Activated effector memory CD4-positive, alpha-beta T cell treated with anti-CD3 and anti-CD28 coated beads, Interleukin-2, amount 50 U/mL, for 16 hours (primary cell): ENCODE data around the gene CNFN.

Experiments used
- DNase-seq: peaks from one replicate; pipeline ENCODE4 v3.0.0-alpha.2; 2020

The CNFN gene

DNA sequence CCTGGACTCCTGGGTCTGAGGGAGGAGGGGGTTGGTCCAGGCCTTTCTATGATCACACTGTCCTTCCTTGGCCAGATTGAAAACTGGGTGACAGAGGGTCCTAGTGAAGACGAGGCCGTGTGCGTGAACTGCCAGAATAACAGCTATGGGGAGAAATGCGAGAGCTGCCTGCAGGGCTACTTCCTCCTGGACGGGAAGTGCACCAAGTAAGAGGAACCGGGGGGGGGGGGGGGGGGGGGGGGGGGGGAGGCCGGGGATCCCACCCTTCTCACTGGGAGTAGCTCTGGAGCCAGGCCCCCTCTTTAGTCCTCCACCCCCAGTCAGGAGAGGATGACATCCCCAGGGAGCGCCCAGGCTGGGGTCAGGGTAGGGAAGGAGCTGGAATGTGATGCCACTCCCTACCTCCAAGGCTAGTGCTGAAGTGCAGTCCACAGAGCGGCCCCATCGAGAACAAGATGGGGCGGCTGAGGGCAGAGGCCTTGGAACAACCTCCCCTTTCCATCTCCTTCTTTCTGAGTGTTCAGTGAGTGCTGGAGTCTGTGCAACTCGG is 19.4 kb downstream of the CNFN start:
- DNase-seq, result no peak

DNA sequence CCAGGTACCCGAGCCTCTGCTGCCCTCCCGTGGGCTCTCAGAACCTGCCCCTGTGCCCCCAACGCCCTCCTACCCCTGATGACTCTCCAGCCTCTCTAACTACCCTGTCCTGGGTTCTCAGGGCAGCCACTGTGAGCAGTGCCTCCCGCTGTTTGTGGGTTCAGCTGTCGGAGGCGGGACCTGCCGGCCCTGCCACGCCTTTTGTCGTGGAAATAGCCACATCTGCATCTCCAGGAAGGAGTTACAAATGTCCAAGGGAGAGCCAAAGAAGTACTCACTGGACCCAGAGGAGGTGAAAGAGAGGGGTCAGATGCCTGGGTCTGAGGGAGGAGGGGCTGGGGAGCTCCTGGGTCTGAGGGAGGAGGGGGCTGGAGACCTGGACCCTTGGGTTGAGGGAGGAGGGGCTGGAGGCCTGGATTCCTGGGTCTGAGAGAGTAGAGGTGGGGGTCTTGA is 20.0 kb downstream of the CNFN start:
- DNase-seq, result no peak

DNA sequence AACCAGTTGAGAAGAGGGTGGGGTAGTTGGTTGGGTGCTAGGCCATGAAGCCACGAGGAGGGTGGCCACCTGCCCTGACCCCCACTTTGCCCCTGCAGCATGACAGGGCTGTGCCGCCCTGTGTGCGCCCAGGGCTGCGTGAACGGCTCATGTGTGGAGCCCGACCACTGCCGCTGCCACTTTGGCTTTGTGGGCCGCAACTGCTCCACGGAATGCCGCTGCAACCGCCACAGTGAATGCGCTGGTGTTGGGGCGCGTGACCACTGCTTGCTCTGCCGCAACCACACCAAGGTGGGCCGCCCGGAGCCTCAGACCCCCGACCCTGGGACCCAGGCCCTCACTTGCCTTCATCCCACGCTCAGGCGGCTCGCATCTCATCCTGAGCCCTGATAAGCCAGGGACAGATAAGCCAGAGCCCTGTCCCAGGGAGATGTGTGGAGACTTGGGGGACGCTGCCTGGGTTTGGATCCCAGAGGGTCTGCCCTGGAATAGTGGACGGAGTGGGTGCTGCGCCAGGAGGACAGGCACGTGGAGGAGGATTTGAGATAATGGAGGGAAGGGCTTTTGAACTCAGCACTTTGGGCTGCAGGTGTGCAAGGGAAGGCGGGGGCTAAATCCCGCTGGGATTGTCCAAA is 20.5 kb downstream of the CNFN start:
- no peak for DNase-seq

DNA sequence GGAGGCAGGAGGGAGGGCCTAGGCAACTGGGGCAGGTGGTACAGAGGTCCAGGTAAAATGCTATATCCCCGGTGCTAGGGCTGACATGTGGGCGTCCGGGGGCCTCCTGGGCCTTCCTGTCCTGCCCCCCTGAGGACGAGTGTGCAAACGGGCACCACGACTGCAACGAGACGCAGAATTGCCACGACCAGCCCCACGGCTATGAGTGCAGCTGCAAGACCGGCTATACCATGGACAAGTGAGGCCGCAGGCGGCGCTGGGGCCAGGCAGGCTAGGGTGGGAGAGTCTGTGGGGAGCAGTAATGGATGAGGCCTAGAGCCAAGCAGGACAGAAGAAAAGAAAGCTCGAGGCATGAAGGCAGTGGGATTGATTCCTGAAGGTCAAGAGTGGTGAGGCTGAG is 21.3 kb downstream of the CNFN start:
- DNase-seq, result no peak

DNA sequence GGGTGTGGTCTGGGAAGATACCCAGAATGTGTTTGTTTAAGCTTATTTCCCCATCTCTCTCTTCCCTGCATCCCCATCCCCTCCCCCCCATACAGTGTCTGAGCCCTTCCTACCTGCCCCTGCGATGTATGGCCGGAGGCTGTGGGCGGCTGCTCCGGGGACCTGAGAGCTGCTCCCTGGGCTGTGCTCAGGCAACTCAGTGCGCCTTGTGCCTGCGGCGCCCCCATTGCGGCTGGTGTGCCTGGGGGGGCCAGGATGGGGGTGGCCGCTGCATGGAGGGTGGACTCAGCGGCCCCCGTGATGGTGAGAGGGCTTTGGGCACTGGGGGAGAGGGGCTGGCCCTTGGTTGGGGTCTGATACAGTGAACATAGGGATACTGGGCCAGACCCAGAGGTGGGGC is 21.7 kb downstream of the CNFN start:
- no peak for DNase-seq

DNA sequence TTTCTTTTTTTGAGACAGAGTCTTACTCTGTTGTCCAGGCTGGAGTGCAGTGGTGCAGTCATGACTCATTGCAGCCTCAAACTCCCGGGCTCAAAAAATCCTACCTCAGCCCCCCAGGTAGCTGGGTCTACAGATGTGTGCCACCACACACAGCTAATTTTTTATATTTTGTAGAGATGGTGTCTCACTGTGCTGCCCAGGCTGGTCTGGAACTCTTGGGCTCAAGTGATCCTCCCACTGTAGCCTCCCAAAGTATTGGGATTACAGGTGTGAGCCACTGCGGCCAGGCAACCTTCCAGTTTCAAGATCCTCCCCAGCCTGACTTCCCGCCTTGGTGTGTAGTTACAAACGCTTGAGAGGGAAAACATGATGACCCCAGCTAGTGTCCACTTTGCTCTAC is 22.2 kb downstream of the CNFN start:
- no peak for DNase-seq

DNA sequence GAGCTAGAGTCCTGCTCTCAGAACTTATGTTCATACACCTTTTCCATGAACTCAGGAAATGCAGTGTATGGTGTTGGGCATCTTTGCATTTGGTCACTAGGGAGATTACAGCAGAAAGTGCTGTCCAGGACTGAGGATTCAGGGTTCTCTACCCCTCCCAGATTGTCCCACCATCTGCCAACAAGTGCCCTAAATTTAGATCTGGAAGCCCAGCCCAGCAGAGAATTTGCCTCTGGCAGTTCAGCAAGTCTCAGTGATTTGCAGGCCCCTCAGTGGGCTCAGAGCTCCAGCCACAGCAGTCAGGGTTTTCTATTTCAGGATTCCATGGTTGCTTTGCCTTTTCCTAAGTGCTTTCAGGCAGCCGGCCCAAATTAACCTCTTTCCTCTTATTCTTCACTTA is 23.4 kb downstream of the CNFN start:
- DNase-seq, result no peak

DNA sequence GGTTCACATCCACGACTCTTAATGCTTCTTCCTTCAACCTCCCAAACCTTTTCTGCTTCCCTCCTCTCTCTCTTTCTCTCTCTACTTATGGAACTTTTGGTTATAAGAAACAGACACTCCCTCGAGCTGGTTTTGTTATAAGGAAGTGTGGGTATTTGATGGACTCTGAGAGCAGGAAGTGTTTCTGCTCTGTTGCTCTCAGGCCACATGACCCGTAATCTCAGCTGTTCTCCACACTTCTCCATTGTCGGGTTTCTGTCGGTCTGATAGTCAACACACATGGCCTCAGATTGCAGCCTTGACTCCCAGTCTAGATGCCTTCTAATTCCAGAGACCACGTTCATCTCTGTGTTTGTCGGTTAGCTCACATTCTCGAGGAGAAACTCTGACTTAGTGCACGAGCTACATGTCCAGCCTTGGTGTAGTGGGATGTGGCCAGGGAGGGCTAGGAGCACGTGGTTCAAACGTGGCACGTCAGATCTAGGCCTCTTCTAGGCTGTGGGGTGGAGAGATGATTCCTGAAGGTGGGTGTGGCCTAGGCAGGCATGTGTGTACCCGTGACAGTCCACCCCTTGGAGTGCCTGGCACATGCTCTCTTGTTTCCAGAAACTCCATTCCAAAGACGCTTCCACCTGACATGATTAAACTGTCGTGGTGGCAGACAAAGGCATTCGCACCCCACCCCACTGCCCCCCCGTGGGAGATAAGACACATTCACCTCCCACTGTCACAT is 26.3 kb downstream of the CNFN start:
- no peak for DNase-seq

DNA sequence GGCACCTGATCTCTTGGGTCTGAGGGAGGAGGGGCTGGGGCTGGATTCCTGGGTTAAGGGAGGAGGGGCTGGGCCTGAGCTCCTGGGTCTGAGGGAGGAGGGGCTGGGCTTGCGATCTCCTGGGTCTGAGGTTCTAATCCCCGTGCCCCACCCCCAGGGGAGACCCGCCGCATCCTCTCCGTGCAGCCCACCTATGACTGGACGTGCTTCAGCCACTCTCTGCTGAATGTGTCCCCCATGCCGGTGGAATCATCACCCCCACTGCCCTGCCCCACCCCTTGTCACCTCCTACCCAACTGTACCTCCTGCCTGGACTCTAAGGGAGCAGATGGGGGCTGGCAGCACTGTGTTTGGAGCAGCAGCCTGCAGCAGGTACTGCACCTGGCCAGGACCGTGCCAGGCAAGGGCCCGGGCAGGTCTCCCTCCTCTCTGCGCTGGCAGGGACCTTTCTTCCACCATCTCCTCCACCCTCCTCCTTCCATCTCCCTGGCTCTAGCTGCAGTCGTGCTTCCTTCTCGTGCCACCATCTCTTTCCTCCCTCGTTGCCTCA is 27.1 kb downstream of the CNFN start:
- no peak for DNase-seq

DNA sequence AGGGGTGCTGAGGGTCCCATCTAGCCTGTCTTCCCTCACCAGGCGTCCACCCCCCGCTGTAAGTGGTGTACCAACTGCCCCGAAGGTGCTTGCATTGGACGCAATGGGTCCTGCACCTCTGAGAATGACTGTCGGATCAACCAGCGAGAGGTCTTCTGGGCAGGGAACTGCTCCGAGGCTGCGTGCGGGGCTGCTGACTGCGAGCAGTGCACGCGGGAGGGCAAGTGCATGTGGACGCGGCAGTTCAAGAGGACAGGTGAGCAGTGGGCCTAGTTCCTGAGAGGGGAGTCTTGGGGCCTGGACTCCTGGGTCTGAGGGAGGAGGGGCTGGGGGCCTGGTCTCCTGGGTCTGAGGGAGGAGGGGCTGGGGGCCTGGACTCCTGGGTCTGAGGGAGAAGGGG is 27.8 kb downstream of the CNFN start:
- DNase-seq, result no peak

DNA sequence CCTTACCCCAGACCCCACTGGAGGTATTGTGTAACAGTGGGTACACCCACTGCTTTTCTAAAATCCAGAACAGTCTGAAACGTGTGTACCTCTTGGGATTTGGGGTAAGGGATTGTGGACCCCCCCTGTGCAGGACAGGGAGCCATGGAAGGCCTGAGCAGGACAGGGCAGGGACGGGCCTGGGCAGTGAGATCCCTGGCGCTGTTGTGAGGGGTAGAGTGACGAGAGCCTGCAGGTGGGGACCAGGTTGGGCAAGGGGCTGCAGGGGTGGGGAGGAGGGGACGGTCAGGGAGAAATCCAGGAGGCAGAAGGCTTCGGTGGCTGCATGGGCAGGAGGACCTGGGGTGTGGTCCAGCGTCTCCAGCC is 28.6 kb downstream of the CNFN start:
- DNase-seq, result no peak

DNA sequence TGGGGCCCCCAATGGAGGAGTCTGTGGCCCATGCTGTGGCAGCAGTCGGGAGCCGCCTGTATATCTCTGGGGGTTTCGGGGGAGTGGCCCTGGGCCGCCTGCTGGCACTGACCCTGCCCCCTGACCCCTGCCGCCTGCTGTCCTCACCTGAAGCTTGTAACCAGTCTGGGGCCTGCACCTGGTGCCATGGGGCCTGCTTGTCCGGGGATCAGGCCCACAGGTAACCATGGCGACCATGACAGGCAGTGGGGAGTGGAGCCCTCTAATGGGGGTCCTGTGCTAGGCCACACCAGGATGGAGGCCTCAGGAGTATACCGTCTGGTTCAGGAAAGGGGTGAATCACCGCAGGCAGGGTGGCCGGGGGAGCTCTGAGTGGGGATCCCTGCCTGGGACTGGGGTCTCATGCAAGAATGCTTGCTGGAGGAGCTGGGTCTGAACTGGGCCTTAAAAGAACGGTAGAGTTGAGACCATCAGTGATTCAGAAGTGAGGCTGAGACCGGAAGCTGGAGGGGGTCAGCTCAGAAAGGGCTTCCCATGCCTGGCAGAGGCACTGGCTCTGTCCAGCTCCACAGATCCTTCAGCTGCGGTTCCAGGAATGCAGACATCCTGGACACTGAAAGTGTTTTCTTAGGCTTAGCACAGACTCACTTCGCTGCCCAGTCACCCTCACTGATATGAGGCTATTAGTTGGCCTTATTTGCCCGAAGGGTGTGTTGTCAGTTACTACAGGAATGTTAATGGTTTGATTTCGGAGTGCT is 29.1 kb downstream of the CNFN start:
- DNase-seq, result no peak

DNA sequence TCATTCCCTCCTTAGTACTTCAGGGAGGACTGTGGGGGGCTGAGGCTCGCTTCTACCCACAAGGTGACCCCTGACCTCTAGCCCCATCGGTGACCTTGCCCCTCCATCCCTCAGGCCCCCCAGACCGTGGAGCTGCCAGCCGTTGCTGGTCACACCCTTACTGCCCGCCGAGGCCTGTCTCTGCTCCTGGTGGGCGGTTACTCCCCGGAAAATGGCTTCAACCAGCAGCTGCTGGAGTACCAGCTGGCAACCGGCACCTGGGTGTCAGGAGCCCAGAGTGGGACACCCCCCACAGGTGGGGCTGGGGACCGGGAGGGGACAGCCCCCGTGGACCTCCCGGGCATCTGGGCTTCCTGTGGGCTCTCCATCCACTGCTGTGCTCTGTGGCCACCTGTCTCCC is 32.8 kb downstream of the CNFN start:
- DNase-seq, result no peak

DNA sequence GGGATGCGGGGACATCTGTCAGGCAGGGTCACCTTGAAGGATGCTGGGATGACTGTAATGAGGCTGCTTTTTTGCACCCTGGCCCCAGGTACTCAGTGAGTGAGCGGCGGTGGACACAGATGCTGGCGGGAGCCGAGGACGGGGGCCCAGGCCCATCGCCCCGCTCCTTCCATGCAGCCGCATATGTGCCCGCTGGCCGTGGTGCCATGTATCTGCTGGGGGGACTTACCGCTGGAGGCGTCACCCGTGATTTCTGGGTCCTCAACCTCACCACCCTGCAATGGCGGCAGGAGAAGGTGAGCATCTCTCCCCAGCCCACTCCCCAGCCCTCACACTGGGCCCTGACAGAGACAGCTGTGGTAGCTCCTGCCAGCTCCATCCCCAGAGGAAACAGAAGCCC is 33.4 kb downstream of the CNFN start:
- DNase-seq, result no peak

DNA sequence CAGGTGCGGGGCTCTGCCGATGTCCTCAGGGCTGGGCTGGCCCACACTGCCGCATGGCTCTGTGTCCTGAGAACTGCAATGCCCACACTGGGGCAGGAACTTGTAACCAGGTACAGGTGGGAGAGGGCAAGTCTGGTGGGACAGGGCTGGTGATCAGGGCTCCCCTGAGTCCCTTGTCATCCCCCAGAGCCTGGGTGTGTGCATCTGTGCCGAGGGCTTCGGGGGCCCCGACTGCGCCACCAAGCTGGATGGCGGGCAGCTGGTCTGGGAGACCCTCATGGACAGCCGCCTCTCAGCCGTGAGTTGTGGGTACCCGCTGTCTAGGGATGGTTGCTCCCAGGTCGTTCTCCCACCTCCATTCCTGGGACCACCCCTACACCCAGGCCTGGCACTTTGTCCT is 34.2 kb downstream of the CNFN start:
- no peak for DNase-seq

DNA sequence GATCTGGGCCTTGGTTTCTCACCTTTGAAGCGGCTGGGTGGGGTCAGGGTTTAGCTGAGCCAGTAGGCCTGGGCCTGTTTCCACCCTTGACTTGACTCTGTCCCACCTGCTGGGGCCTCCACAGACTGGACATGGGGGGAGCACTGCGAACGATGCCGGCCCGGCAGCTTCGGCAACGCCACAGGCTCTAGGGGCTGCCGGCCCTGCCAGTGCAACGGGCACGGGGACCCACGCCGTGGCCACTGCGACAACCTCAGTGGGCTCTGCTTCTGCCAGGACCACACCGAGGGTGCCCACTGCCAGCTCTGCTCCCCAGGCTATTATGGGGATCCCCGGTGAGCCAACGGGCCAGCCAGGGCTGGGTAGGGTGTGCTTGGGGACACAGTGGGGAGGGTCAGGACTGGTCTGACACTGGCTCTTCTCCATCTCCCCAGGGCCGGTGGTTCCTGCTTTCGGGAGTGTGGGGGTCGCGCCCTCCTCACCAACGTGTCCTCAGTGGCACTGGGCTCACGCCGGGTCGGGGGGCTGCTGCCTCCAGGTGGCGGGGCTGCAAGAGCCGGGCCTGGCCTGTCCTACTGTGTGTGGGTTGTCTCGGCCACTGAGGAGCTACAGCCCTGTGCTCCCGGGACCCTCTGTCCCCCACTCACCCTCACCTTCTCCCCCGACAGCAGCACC is 36.6 kb downstream of the CNFN start:
- no peak for DNase-seq

DNA sequence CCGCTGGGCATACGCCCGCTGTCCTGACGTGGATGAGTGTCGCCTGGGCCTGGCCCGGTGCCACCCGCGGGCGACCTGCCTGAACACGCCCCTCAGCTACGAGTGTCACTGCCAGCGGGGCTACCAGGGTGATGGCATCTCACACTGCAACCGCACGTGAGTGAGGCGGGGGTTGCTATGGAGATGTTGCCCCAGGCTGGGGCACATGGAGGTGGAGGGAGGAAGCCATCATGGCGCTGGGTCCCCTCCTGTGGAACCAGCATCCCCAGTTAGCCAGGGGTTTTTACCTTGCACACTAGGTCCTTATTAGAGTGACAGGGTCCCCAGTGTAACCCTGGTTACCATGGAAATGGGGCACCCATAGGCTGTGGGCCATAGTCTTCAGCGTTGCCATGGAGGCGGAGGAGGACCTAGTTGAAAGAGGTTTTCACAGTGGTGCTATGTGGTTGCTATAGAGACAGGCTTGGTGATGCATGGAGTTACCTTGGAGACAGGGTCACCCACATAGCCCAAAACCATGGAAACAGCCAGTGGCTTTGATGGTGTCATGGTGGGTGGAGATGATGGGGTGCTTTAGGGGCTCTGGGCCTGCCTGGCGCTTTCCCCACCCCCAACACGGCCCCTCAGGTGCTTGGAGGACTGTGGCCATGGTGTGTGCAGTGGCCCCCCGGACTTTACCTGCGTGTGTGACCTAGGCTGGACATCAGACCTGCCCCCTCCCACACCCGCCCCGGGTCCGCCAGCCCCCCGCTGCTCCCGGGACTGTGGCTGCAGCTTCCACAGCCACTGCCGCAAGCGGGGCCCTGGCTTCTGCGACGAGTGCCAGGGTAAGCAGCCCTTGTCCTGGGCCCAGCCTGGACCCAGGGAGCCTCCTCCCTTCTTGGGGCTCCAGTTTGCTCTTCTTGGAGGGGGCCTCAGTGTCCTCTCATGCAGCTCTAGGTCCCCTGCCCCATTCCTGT is 37.5 kb downstream of the CNFN start:
- DNase-seq, result no peak

DNA sequence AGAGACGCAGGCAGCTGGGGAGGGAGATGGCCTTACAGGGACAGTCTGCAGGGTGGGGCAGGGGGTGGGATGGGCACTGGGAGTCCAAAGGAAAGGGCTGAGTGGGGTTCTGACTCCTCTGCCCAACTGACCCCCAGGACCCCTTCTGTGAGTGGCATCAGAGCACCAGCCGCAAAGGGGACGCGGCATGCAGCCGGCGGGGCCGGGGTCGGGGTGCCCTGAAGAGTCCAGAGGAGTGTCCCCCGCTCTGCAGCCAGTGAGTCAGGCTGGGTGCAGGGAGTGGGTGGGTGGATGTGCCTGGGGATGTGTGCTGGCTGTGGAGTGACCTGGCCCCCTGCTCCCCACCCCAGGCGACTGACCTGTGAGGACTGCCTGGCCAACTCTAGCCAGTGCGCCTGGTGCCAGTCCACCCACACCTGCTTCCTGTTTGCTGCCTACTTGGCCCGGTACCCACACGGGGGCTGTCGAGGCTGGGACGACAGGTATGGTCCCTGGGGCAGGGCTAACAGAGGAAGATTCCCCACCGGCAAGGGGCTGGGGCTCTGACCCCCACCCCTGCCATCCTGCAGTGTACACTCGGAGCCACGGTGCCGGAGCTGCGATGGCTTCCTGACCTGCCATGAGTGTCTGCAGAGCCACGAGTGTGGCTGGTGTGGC is 38.9 kb downstream of the CNFN start:
- no peak for DNase-seq

DNA sequence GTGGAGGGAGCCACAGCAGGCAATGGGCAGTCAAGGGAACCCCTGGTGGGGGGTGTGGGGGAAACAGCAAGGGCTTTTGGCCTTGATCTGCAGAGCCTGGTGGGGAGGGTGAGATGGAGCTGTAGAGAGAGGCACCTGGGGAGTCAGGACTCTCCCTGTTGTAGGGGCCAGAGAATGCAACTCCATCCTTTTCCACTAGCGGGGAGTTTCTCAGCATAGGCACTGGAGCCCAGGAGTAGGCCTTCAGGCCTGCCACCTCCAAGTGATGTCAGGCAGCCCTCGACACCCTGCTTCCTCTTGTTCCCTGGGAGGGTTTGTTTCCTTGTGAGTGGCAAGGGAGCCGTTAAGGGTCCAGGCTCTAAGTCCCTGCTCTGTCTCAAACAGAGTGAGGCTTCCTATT is 39.7 kb downstream of the CNFN start:
- DNase-seq, result no peak

DNA sequence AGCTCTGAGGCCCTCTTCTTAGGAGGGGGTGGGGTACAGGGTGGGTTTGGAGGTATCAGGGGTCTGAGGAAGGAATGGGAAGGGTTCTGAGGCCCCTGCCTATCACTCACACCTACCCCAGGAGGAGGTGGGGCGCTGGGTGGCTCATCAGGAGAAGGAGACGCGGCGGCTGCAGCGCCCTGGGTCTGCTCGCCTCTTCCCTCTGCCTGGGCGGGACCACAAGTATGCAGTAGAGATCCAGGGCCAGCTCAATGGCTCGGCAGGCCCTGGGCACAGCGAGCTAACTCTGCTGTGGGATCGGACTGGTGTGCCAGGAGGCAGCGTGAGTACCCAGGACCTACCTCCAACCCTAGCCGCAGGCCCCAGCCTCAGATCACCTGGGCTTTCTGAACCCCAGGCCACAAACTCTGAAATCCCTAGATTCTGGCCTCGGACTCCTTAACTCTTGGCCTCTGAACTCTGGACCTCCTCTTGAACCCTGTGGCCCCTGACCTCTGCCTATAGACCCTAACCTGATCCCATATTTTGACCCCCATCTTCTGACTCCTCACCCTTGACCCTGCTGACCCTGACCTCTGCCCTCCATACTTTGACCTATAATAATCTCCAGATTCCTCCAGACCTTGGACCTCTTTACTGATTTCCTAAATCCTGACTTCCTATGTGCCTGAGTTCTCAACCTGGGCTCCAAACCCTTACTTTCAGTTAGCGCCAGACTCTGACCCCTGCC is 40.6 kb downstream of the CNFN start:
- no peak for DNase-seq

DNA sequence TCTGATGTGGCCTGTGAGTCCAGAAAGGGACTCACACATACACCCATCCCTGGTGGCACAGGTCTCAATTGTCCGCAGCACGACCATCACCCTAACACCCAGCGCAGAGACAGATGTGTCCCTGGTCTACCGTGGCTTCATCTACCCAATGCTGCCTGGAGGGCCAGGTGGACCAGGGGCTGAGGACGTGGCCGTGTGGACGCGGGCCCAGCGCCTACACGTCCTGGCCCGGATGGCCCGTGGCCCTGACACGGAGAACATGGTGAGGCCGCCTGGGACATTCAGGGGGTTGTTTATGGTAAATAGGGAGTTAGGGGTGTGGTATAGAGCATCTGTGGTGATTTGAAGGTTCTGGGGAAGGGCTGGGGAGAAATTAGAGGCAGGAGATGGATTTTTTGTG is 41.9 kb downstream of the CNFN start:
- no peak for DNase-seq
